ENCODE measurements around the gene C2orf72. TPM values are rescaled to one million over a fixed set of nuclear protein-coding genes. Genes with fewer than 3 reads are reported as not detected.

The C2orf72 gene
- total RNA-seq, 1 donor from 2014 or later: 0.63 TPM

Other genes with a start within 250 kb of the C2orf72 start
- gene ITM2C, start 172.6 kb upstream of the C2orf72 start, total RNA-seq: 8.3 and 10.3 TPM in 2 replicates
- 0.23 and 0.38 TPM in 2 replicates for gene GPR55, start 112.3 kb upstream of the C2orf72 start, total RNA-seq
- gene SPATA3, start 41.4 kb upstream of the C2orf72 start, total RNA-seq: not detected in 2 replicates
- 200 and 203 TPM in 2 replicates for gene PSMD1, start 19.3 kb downstream of the C2orf72 start, total RNA-seq
- gene HTR2B, start 87.5 kb downstream of the C2orf72 start, total RNA-seq: 0.09 TPM in 1 of 2 replicates, not detected in the other
- gene ARMC9, start 161.1 kb downstream of the C2orf72 start, total RNA-seq: 5.9 and 6.4 TPM in 2 replicates

Data from activated CD4-positive, alpha-beta T cell treated with anti-CD3 and anti-CD28 coated beads, Interleukin-2, amount 10 ng/mL, durations not matched to agents 24 days and 14 days (primary cell).